AG10803 (cell line): ENCODE measurements around the gene CUBN.
A peak's percentile ranks its signal among the peaks of the same experiment; 100 is the strongest.

Source experiments
- DNase-seq: peaks from one replicate; pipeline ENCODE4 v3.0.0; 2010; ENCODE audit warnings: low read depth
- H3K4me3 ChIP-seq: 2 replicates; pipeline ENCODE4 v1.5.1; 2011; ENCODE audit warnings: mild to moderate bottlenecking, low read length, control low read depth
- TF ChIP-seq, protein P1 (sequence below): conservative IDR thresholded peaks from 2 replicates; pipeline ENCODE4 v1.5.1; 2011; ENCODE audit warnings: mild to moderate bottlenecking, low read length, control low read depth, inconsistent platforms

Gene CUBN

DNA sequence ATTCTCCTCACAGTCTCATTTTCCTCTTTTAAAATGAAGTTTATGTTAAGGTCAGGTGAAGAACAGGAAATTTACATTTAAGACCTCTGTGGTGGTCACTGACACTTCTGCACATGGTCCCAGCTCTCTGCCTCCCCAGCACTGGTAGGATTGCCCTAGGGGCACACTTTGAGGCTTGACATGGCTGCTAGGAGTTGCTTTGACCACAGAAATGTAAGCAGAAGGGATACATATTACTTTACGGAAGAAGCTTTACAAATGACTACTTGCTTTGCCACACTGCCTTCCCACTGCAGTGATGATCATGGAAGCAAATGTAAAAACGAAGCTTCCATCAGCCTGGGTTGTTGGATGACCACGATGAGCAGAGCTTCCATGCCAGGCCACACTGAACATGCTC is 259.3 kb downstream of the CUBN start:
- no peak overlapping the region for H3K4me3 ChIP-seq
- DNase-seq: no peak
- TF ChIP-seq, protein P1, sequence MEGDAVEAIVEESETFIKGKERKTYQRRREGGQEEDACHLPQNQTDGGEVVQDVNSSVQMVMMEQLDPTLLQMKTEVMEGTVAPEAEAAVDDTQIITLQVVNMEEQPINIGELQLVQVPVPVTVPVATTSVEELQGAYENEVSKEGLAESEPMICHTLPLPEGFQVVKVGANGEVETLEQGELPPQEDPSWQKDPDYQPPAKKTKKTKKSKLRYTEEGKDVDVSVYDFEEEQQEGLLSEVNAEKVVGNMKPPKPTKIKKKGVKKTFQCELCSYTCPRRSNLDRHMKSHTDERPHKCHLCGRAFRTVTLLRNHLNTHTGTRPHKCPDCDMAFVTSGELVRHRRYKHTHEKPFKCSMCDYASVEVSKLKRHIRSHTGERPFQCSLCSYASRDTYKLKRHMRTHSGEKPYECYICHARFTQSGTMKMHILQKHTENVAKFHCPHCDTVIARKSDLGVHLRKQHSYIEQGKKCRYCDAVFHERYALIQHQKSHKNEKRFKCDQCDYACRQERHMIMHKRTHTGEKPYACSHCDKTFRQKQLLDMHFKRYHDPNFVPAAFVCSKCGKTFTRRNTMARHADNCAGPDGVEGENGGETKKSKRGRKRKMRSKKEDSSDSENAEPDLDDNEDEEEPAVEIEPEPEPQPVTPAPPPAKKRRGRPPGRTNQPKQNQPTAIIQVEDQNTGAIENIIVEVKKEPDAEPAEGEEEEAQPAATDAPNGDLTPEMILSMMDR: no peak

DNA sequence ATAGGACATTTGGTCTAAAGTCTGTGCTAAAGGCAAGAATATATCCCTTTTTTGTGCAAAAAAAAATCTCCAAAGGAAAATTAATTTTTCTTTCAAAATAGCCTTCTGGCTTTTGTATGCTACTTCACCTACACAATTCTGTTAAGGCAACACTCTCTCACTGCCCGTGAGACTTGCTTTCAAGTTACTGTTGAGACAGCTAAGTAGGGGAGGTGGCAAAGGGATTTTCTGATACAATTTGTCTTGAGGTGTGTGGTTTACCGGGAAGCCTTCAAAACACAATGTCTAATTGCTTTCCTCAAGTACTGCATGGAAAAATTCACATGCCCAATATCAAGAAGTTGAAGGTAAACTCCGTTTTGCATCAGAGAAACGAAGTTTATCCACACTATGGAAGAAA is 261.6 kb downstream of the CUBN start:
- no peak overlapping the region for H3K4me3 ChIP-seq
- TF ChIP-seq, protein P1: no peak
- DNase-seq: no peak

DNA sequence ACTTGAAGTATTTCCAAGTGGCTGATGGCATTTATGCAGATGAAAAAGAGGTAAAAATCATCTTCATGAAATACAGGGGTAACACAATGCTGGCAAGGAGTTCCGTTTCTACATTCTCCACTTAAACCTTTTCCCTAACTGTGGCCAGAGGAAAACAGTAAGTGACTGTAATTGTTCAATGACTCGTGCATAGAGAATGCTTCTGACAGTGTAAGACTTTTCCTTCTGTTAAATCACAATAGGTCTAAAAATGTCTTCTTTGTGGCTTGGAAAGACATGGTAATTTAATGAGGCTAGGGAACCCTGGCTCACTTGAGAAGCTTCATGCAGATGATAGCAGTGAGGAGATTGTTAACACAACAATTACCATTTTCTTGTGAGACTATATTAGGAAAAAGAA is 262.1 kb downstream of the CUBN start:
- TF ChIP-seq, protein P1: no peak
- no peak overlapping the region for H3K4me3 ChIP-seq
- peak; percentile 84 for DNase-seq

DNA sequence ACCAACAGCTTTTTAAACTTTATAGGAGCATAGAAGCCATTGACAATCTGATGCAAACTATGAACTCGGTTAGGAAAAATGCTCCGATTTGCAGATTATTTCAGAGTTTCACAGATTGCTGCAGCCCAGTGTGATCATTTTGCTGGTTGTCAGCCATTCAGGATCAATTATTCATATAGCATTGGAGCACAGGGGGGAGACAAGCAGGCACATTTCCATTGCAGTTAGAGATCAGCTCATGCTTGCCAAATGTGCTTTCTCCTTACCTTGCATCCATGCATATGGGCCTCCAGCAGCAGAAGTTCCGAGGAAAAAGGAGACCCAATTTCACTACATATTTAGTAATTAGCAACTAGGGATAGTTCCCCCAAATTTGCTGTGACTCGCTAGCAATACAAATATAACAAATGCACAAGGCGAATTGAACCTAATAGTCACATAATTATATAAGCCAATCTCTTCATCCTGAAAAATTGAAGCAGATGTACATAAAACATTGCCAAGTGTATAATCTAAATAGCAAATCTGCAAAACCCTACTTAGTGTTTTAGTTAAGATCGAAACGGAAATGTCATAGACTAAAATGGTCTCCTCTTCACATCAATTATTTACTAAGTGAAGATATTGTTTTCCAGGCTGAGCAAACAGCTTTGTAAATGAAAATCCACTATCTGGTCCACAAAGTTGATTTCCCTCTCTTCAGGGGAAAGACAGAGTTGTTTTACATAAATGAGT is 262.9 kb downstream of the CUBN start:
- TF ChIP-seq, protein P1: no peak
- H3K4me3 ChIP-seq: no peak overlapping the region
- no peak for DNase-seq

DNA sequence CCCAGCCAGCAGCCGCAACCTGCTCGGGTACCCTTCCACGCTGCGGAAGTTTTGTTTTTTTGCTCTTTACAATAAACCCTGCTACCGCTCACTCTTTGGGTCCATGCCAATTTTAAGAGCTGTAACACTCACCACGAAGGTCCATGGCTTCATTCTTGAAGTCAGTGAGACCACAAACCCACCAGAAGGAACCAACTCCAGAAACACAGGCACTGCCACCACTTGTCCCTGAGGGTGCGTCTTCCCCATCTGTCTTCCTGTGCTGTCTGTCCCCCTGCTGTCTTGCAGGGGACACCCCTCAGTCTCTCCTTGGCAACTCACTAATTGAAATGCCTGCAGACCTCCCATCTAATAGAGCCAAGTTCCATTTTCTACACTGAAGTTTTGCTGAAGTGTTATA is 263.8 kb downstream of the CUBN start:
- TF ChIP-seq, protein P1: no peak
- H3K4me3 ChIP-seq: no peak overlapping the region
- no peak for DNase-seq

DNA sequence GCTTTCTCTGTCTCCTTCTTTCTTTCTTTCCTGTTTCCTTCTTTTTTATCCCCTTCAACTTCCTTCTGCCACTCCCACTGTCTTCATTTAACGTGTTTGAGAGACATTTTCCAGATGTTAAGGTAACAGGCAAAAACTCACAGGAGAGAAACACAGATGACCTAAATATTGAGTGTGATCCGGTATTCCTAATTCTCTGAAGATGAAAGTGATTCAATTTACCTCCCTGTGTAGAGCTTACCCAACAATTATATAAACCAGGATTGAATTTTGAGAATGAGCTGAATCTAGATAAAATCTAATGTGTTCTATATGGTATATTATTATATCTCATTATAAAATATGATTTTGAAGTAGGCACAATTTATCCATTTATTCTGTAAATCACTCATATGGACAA is 265.8 kb downstream of the CUBN start:
- TF ChIP-seq, protein P1: no peak
- DNase-seq: no peak

DNA sequence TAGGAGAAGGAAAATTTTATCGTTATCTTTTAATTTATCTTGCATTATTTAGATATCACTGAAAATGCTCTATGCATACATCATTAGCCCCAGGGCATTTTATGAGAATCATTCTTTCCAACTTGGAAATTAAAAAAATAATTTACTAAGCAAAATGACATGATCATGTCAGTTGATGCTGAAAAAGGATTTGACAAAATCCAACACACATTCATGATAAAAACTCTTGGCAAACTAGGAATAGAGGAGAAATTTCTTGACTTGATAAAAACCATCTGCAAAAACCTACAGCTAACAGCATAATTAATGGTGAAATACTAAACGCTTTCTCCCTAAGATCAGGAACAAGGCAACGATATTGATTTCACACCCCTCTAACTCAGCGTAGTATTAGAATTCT is 272.2 kb downstream of the CUBN start:
- DNase-seq: no peak
- H3K4me3 ChIP-seq: no peak overlapping the region
- TF ChIP-seq, protein P1: no peak

More for the DNA sequence above, 265.8 kb downstream of the CUBN start:
- no peak overlapping the region for H3K4me3 ChIP-seq
